ENCODE results near the gene ATP5MC3. TPM values are rescaled to one million over a fixed set of nuclear protein-coding genes. Genes with fewer than 3 reads are reported as not detected.

Gene ATP5MC3
- total and polyA plus RNA-seq, 2 of the 13 experiments (the other 11 are each of a cell fraction or from before 2014, with no cell fraction given), result 676 to 1,007 TPM

GRCh38 chr2:175167792-175168563 lies 13.5 kb downstream of the ATP5MC3 start, which contains the start of gene ATF2 (continued):
- TF ChIP-seq FOXP4 (CRISPR knock-in tag; IDR thresholded peaks at IDR 0.05) (0 out of 2 replicates have a peak, but pooled peaks have one; percentile 17), SMAD9 (CRISPR knock-in tag; IDR thresholded peaks at IDR 0.05) (no peak), HNRNPK (IDR thresholded peaks at IDR 0.05; ENCODE audit: low read depth, low read length, poor library complexity, severe bottlenecking) (no peak), TBP (CRISPR knock-in tag; IDR thresholded peaks at IDR 0.05) (no peak), CREBL2 (CRISPR knock-in tag; IDR thresholded peaks at IDR 0.05; ENCODE audit: borderline replicate concordance) (peak; percentile 71; the same call in 1 of the 2 replicates), MAFF (IDR thresholded peaks at IDR 0.05; ENCODE audit: low read depth, low read length) (no peak), ZNF24 (IDR thresholded peaks at IDR 0.05) (no peak), ZNF891 (CRISPR knock-in tag; IDR thresholded peaks at IDR 0.05) (no peak; the same call in none of the 2 replicates), ZKSCAN5 (CRISPR knock-in tag; IDR thresholded peaks at IDR 0.05) (no peak; the same call in 1 of the 2 replicates), SMARCE1 (IDR thresholded peaks at IDR 0.05; ENCODE audit: borderline replicate concordance) (no peak), ZFP41 (CRISPR knock-in tag; IDR thresholded peaks at IDR 0.05; ENCODE audit: borderline replicate concordance) (no peak), ZNF230 (CRISPR knock-in tag; IDR thresholded peaks at IDR 0.05) (peak; percentile 74; the same call in 1 of the 2 replicates), NFIC (IDR thresholded peaks at IDR 0.05; ENCODE audit: low read length) (no peak; the same call in 1 of the 2 replicates), ZFP90 (CRISPR knock-in tag; IDR thresholded peaks at IDR 0.05; ENCODE audit: borderline replicate concordance) (peak; percentile 94), THRA (CRISPR knock-in tag; IDR thresholded peaks at IDR 0.05; ENCODE audit: borderline replicate concordance) (no peak; the same call in none of the 2 replicates), ZNF468 (CRISPR knock-in tag; IDR thresholded peaks at IDR 0.05) (peak; percentile 71), IRF2 (CRISPR knock-in tag; IDR thresholded peaks at IDR 0.05) (0 out of 2 replicates have a peak, but pooled peaks have one; percentile 66), TRAFD1 (CRISPR knock-in tag; IDR thresholded peaks at IDR 0.05; ENCODE audit: borderline replicate concordance) (peak; percentile 85; the same call in 1 of the 2 replicates), FOXC1 (CRISPR knock-in tag; IDR thresholded peaks at IDR 0.05; ENCODE audit: borderline replicate concordance) (peak; percentile 93), ZEB1 (IDR thresholded peaks at IDR 0.05; ENCODE audit: insufficient replicate concordance, low read depth) (no peak), TBX3 (IDR thresholded peaks at IDR 0.05; ENCODE audit: borderline replicate concordance) (peak; percentile 37; the same call in 1 of the 2 replicates), SP1 (IDR thresholded peaks at IDR 0.05) (peak; percentile 87), SP1 (CRISPR knock-in tag; IDR thresholded peaks at IDR 0.05) (peak; percentile 76; the same call in 1 of the 2 replicates)
